HEK293T (cell line): ENCODE measurements around the gene PRKCZ.

Source experiments
- CTCF ChIA-PET: fragments of 350-600 bp; formaldehyde crosslinking; extraction: SDS; loops from one replicate; lab custom pipeline; 2021; ENCODE audit warnings: antibody characterized with exemption, inconsistent platforms; lab: Yijun Ruan, JAX
- POLR2A ChIA-PET: fragments of 350-600 bp; formaldehyde crosslinking; extraction: SDS; loops from one replicate; lab custom pipeline; 2020; ENCODE audit warnings: antibody characterized with exemption, inconsistent platforms; lab: Yijun Ruan, JAX
- DNase-seq: peaks from one replicate; pipeline ENCODE4 v3.0.0; 2012; ENCODE audit warnings: mixed read lengths; ENCODE audit errors: extremely low spot score
- ARNT ChIP-seq: fragments of 450-650 bp; IDR thresholded peaks from 2 replicates; pipeline ENCODE4 v1.6.1; 2017; ENCODE audit warnings: mild to moderate bottlenecking
- BHLHE40 ChIP-seq: fragments of 450-650 bp; IDR thresholded peaks from 2 replicates; pipeline ENCODE4 v1.6.1; 2016; ENCODE audit warnings: mild to moderate bottlenecking, moderate library complexity, borderline replicate concordance
- CTBP1 ChIP-seq: fragments of 450-650 bp; IDR thresholded peaks from 2 replicates; pipeline ENCODE4 v1.6.1; 2016; ENCODE audit warnings: borderline replicate concordance
- ELF4 ChIP-seq: fragments of 450-650 bp; IDR thresholded peaks from 2 replicates; pipeline ENCODE4 v1.6.1; 2017; ENCODE audit warnings: antibody characterized with exemption
- FOXA1 ChIP-seq: fragments of 450-650 bp; IDR thresholded peaks from 2 replicates; pipeline ENCODE4 v1.6.1; 2016; ENCODE audit warnings: mild to moderate bottlenecking
- FOXK2 ChIP-seq: fragments of 450-650 bp; IDR thresholded peaks from 2 replicates; pipeline ENCODE4 v1.6.1; 2016; ENCODE audit warnings: mild to moderate bottlenecking
- FOXM1 ChIP-seq: fragments of 450-650 bp; IDR thresholded peaks from 2 replicates; pipeline ENCODE4 v1.6.1; 2017; ENCODE audit warnings: mild to moderate bottlenecking, borderline replicate concordance
- HDGF ChIP-seq: fragments of 450-650 bp; IDR thresholded peaks from 2 replicates; pipeline ENCODE4 v1.6.1; 2017; ENCODE audit warnings: antibody characterized with exemption, borderline replicate concordance
- L3MBTL2 ChIP-seq: fragments of 450-650 bp; conservative IDR thresholded peaks from 2 replicates; pipeline ENCODE4 v1.6.1; 2016; ENCODE audit warnings: mild to moderate bottlenecking
- LEF1 ChIP-seq: fragments of 450-650 bp; IDR thresholded peaks from 2 replicates; pipeline ENCODE4 v1.6.1; 2017; ENCODE audit warnings: mild to moderate bottlenecking, borderline replicate concordance
- NFRKB ChIP-seq: fragments of 450-650 bp; IDR thresholded peaks from 2 replicates; pipeline ENCODE4 v1.6.1; 2016; ENCODE audit warnings: mild to moderate bottlenecking, moderate library complexity
- SP1 ChIP-seq: fragments of 450-650 bp; IDR thresholded peaks from 2 replicates; pipeline ENCODE4 v1.6.1; 2017
- SUZ12 ChIP-seq: fragments of 450-650 bp; IDR thresholded peaks from 2 replicates; pipeline ENCODE4 v1.6.1; 2016; ENCODE audit warnings: mild to moderate bottlenecking
- TARDBP ChIP-seq: fragments of 450-650 bp; IDR thresholded peaks from 2 replicates; pipeline ENCODE4 v1.6.1; 2016
- ZNF384 ChIP-seq: fragments of 450-650 bp; IDR thresholded peaks from 2 replicates; pipeline ENCODE4 v1.6.1; 2016
- TF ChIP-seq, protein P1 (sequence below): fragments of 450-650 bp; IDR thresholded peaks from 2 replicates; pipeline ENCODE4 v1.6.1; 2016

The PRKCZ gene

GRCh38 chr1:2019172-2019543, 31.1 kb upstream of the PRKCZ start, which contains the start of gene GABRD:
Gene GABRD (plus strand): TSS chr1:2019345. CDS start chr1:2019424, 79 bp downstream.
- no peak for TF ChIP-seq TARDBP
- no peak for TF ChIP-seq NFRKB
- no peak for TF ChIP-seq FOXK2
- TF ChIP-seq BHLHE40: no peak
- TF ChIP-seq HDGF: no peak
- no peak for TF ChIP-seq L3MBTL2
- no peak for TF ChIP-seq CTBP1
- TF ChIP-seq LEF1: no peak
- TF ChIP-seq SUZ12: no peak
- no peak for TF ChIP-seq FOXA1
- no peak for TF ChIP-seq ARNT
- TF ChIP-seq ZNF384: no peak
- TF ChIP-seq FOXM1: no peak
- TF ChIP-seq ELF4: no peak
- TF ChIP-seq SP1: no peak
- TF ChIP-seq, protein P1, sequence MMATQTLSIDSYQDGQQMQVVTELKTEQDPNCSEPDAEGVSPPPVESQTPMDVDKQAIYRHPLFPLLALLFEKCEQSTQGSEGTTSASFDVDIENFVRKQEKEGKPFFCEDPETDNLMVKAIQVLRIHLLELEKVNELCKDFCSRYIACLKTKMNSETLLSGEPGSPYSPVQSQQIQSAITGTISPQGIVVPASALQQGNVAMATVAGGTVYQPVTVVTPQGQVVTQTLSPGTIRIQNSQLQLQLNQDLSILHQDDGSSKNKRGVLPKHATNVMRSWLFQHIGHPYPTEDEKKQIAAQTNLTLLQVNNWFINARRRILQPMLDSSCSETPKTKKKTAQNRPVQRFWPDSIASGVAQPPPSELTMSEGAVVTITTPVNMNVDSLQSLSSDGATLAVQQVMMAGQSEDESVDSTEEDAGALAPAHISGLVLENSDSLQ: no peak
- POLR2A ChIA-PET: interaction anchor here (0.6 to 1.2 kb wide), 2 partner anchors 11 to 63 kb away, joined by 3 read pairs; no protein-coding TSS in a partner anchor
- CTCF ChIA-PET: interaction anchor here (1.2 kb wide), 1 partner anchor 59 kb away, joined by 3 read pairs; no protein-coding TSS in a partner anchor
- peak; percentile 84 for DNase-seq

GRCh38 chr1:2019571-2020309, 30.5 kb upstream of the PRKCZ start:
- DNase-seq: peak; percentile 50
- no peak for TF ChIP-seq HDGF
- no peak for TF ChIP-seq FOXK2
- no peak for TF ChIP-seq ARNT
- TF ChIP-seq SP1: no peak
- no peak for TF ChIP-seq ELF4
- TF ChIP-seq LEF1: no peak
- no peak for TF ChIP-seq L3MBTL2
- no peak for TF ChIP-seq TARDBP
- no peak for TF ChIP-seq FOXM1
- TF ChIP-seq CTBP1: no peak
- no peak for TF ChIP-seq BHLHE40
- CTCF ChIA-PET: interaction anchor here (0.5 to 1.2 kb wide), 3 partner anchors 15 to 59 kb away, joined by 3 read pairs; no protein-coding TSS in a partner anchor
- POLR2A ChIA-PET: no interaction called here

DNA sequence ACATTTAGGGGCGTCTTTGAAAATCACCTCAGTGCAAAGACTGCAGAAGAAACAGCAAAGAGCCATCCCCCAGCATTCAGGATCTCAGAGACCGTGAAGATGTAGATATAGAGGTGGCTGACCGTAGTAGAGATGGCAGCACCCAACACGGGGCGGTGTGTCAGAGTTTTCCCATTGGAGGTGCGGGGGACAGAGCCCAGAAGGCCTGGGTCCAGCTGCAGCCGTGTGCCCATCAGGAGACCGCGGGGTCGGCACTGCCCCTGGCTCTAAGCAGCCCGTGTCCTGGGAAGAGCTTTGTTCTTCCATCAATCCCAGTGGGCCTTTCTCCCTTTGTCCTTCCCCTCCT, 29.9 kb upstream of the PRKCZ start:
- no peak for DNase-seq
- TF ChIP-seq, protein P1: no peak
- TF ChIP-seq TARDBP (no peak), FOXA1 (no peak), FOXM1 (no peak), SP1 (no peak), ZNF384 (no peak), ELF4 (no peak), NFRKB (no peak), SUZ12 (no peak), LEF1 (no peak), ARNT (no peak), HDGF (no peak), BHLHE40 (no peak), CTBP1 (no peak), L3MBTL2 (no peak), FOXK2 (no peak)
- CTCF ChIA-PET: interaction anchor here (0.5 to 2.9 kb wide), 3 partner anchors 15 to 26 kb away, joined by 3 to 10 read pairs (median 3); no protein-coding TSS in a partner anchor
- POLR2A ChIA-PET: no interaction called here

GRCh38 chr1:2021550-2021949, 28.7 kb upstream of the PRKCZ start:
- DNase-seq: no peak
- CTCF ChIA-PET: interaction anchor here (2.9 kb wide), 1 partner anchor 23 kb away, joined by 10 read pairs; no protein-coding TSS in a partner anchor
- no peak for TF ChIP-seq FOXA1
- no peak for TF ChIP-seq CTBP1
- no peak for TF ChIP-seq FOXM1
- TF ChIP-seq ZNF384: no peak
- TF ChIP-seq SP1: no peak
- TF ChIP-seq L3MBTL2: no peak
- TF ChIP-seq FOXK2: no peak
- no peak for TF ChIP-seq BHLHE40
- POLR2A ChIA-PET: no interaction called here

GRCh38 chr1:2022063-2022770, 28.0 kb upstream of the PRKCZ start:
- no peak for DNase-seq
- CTCF ChIA-PET: interaction anchor here (2.9 kb wide), 1 partner anchor 23 kb away, joined by 10 read pairs; no protein-coding TSS in a partner anchor
- TF ChIP-seq L3MBTL2: no peak
- POLR2A ChIA-PET: no interaction called here

- no peak for DNase-seq
- TF ChIP-seq BHLHE40 (no peak), ZNF384 (no peak), ELF4 (no peak), TARDBP (no peak), HDGF (no peak), FOXM1 (no peak), ARNT (no peak), SUZ12 (no peak), L3MBTL2 (no peak), NFRKB (no peak), LEF1 (no peak), CTBP1 (no peak), FOXK2 (no peak), SP1 (no peak), FOXA1 (no peak)
- TF ChIP-seq, protein P1: no peak
- POLR2A ChIA-PET: no interaction called here
- CTCF ChIA-PET: interaction anchor here (2.9 kb wide), 1 partner anchor 22 kb away, joined by 10 read pairs; no protein-coding TSS in a partner anchor
Observed at GRCh38 chr1:2023187-2023586, 27.0 kb upstream of the PRKCZ start.
